ENCODE results near the gene MTG2.

Gene MTG2

GRCh38 chr20:62179162-62179504 lies 3.7 kb upstream of the MTG2 start:
- H3K4me3 Mint-ChIP-seq = no peak overlapping the region
- DNase-seq (no peak), ATAC-seq (no peak)
- H3K9me3 Mint-ChIP-seq = no peaks in the 10 kb centered on the region
- peaks cover 21% of the 10 kb centered on the region for H3K4me1 Mint-ChIP-seq
- H3K27ac Mint-ChIP-seq = no peak overlapping the region
- no peaks in the 10 kb centered on the region for H3K27me3 Mint-ChIP-seq

- Mint-ChIP-seq H3K9me3 (no peaks in the 10 kb centered on the region), H3K27me3 (no peaks in the 10 kb centered on the region), H3K27ac (peak overlapping the region in 1 of 2 donors; percentile 97), H3K4me3 (peak overlapping the region; percentile 89 to 95), H3K4me1 (peaks cover 40% of the 10 kb centered on the region)
- ATAC-seq (no peak), DNase-seq (no peak)
Measured at GRCh38 chr20:62181808-62182207, 1.0 kb upstream of the MTG2 start.

GRCh38 chr20:62183426-62184142 lies 756 bp downstream of the MTG2 start:
- peak overlapping the region; percentile 87 to 98 for H3K27ac Mint-ChIP-seq
- H3K4me1 Mint-ChIP-seq = peaks cover 45% of the 10 kb centered on the region
- no peaks in the 10 kb centered on the region for H3K27me3 Mint-ChIP-seq
- ATAC-seq (no peak), DNase-seq (no peak)
- H3K9me3 Mint-ChIP-seq = no peaks in the 10 kb centered on the region
- H3K4me3 Mint-ChIP-seq = peak overlapping the region; percentile 89 to 95

GRCh38 chr20:62186096-62186426 lies 3.2 kb downstream of the MTG2 start:
- Mint-ChIP-seq H3K9me3 (no peaks in the 10 kb centered on the region), H3K27ac (no peak overlapping the region), H3K4me1 (peaks cover 51% of the 10 kb centered on the region), H3K27me3 (no peaks in the 10 kb centered on the region), H3K4me3 (no peak overlapping the region)
- ATAC-seq (no peak), DNase-seq (no peak)

- no peaks in the 10 kb centered on the region for H3K27me3 Mint-ChIP-seq
- no peak overlapping the region for H3K4me3 Mint-ChIP-seq
- peak overlapping the region in 1 of 2 donors; percentile 53 for H3K27ac Mint-ChIP-seq
- no peaks in the 10 kb centered on the region for H3K9me3 Mint-ChIP-seq
- no peak for ATAC-seq
- H3K4me1 Mint-ChIP-seq = peaks cover 50% of the 10 kb centered on the region
- DNase-seq = no peak
Measured at GRCh38 chr20:62186887-62187866, 4.3 kb downstream of the MTG2 start.

GRCh38 chr20:62190639-62191411 lies 8.0 kb downstream of the MTG2 start:
- Mint-ChIP-seq H3K9me3 (no peaks in the 10 kb centered on the region), H3K4me3 (no peak overlapping the region), H3K4me1 (peaks cover 52% of the 10 kb centered on the region), H3K27ac (peak overlapping the region in 1 of 2 donors; percentile 79), H3K27me3 (no peaks in the 10 kb centered on the region)
- ATAC-seq (no peak), DNase-seq (no peak)

GRCh38 chr20:62191781-62192559 lies 9.1 kb downstream of the MTG2 start:
- Mint-ChIP-seq H3K4me3 (no peak overlapping the region), H3K27ac (peak overlapping the region in 1 of 2 donors; percentile 48), H3K4me1 (peaks cover 45% of the 10 kb centered on the region), H3K9me3 (no peaks in the 10 kb centered on the region), H3K27me3 (no peaks in the 10 kb centered on the region)
- DNase-seq (no peak), ATAC-seq (no peak)

- Mint-ChIP-seq H3K27ac (no peak overlapping the region), H3K4me3 (no peak overlapping the region), H3K9me3 (no peaks in the 10 kb centered on the region), H3K4me1 (peaks cover 42% of the 10 kb centered on the region), H3K27me3 (no peaks in the 10 kb centered on the region)
- no peak for DNase-seq
- ATAC-seq = no peak
Measured at GRCh38 chr20:62192635-62193034, 9.8 kb downstream of the MTG2 start.

GRCh38 chr20:62193079-62194025 lies 10.5 kb downstream of the MTG2 start:
- Mint-ChIP-seq H3K4me1 (peaks cover 42% of the 10 kb centered on the region), H3K27me3 (no peaks in the 10 kb centered on the region), H3K4me3 (no peak overlapping the region), H3K9me3 (no peaks in the 10 kb centered on the region), H3K27ac (no peak overlapping the region)
- ATAC-seq = no peak
- no peak for DNase-seq

- no peak for DNase-seq
Measured at GRCh38 chr20:62195075-62195405, 12.2 kb downstream of the MTG2 start.

GRCh38 chr20:62195736-62196135 lies 12.9 kb downstream of the MTG2 start:
- H3K4me1 Mint-ChIP-seq = peaks cover 36% of the 10 kb centered on the region
- no peak for ATAC-seq
- no peak for DNase-seq
- no peaks in the 10 kb centered on the region for H3K27me3 Mint-ChIP-seq
- H3K9me3 Mint-ChIP-seq = no peaks in the 10 kb centered on the region
- no peak overlapping the region for H3K4me3 Mint-ChIP-seq
- H3K27ac Mint-ChIP-seq = peak overlapping the region in 1 of 2 donors; percentile 48

More at GRCh38 chr20:62195075-62195405, 12.2 kb downstream of the MTG2 start:
- Mint-ChIP-seq H3K27me3 (no peaks in the 10 kb centered on the region), H3K4me1 (peaks cover 39% of the 10 kb centered on the region), H3K27ac (peak overlapping the region in 1 of 2 donors; percentile 57), H3K4me3 (peak overlapping the region in 1 of 2 donors; percentile 58), H3K9me3 (no peaks in the 10 kb centered on the region)
- ATAC-seq = no peak

GRCh38 chr20:62196286-62196685 lies 13.5 kb downstream of the MTG2 start:
- DNase-seq (no peak), ATAC-seq (no peak)
- no peak overlapping the region for H3K4me3 Mint-ChIP-seq
- H3K9me3 Mint-ChIP-seq = no peaks in the 10 kb centered on the region
- no peaks in the 10 kb centered on the region for H3K27me3 Mint-ChIP-seq
- peaks cover 34% of the 10 kb centered on the region for H3K4me1 Mint-ChIP-seq
- H3K27ac Mint-ChIP-seq = no peak overlapping the region

- no peaks in the 10 kb centered on the region for H3K27me3 Mint-ChIP-seq
- no peak overlapping the region for H3K27ac Mint-ChIP-seq
- DNase-seq (no peak), ATAC-seq (no peak)
- peaks cover 31% of the 10 kb centered on the region for H3K4me1 Mint-ChIP-seq
- no peaks in the 10 kb centered on the region for H3K9me3 Mint-ChIP-seq
- no peak overlapping the region for H3K4me3 Mint-ChIP-seq
Measured at GRCh38 chr20:62197311-62197710, 14.5 kb downstream of the MTG2 start.

- Mint-ChIP-seq H3K4me3 (no peak overlapping the region), H3K27ac (peak overlapping the region in 1 of 2 donors; percentile 71), H3K9me3 (no peaks in the 10 kb centered on the region), H3K4me1 (peaks cover 30% of the 10 kb centered on the region), H3K27me3 (no peaks in the 10 kb centered on the region)
- ATAC-seq = no peak
- no peak for DNase-seq
Measured at GRCh38 chr20:62197801-62198200, 15.0 kb downstream of the MTG2 start.
